ENCODE results near the gene TRIM63. TPM values are rescaled to one million over a fixed set of nuclear protein-coding genes. Genes with fewer than 3 reads are reported as not detected.

TRIM63 gene
- total and polyA plus RNA-seq, 2 of the 8 experiments (the other 6 are each of a cell fraction or from before 2014, with no cell fraction given): not detected

- FAIRE-seq (peak; percentile 52), DNase-seq (ENCODE audit: low read depth in 1 of 2, low spot score in 2 of 2) (no peak)
- ChIA-PET POLR2A (ENCODE audit: partially characterized antibody) (interaction anchor here (1.2 to 1.6 kb wide), 3 partner anchors 13 to 110 kb away, joined by 3 to 4 read pairs (median 3); partner anchors contain the start of gene PAFAH2), CTCF (ENCODE audit: partially characterized antibody) (interaction anchor here (0.6 to 5.8 kb wide), 24 partner anchors 11 to 253 kb away, joined by 3 to 66 read pairs (median 4); partner anchors contain the start of genes EXTL1, MTFR1L and PAFAH2)
- Histone ChIP-seq H3K18ac (ENCODE audit: extremely low read depth, low read length) (0 out of 2 replicates have a peak overlapping the region, but pooled peaks have one; percentile 38), H3K23me2 (ENCODE audit: low read depth, low read length) (no peaks in the 10 kb centered on the region), H3K36me3 (ENCODE audit: control insufficient read depth in 2 of 4, insufficient read depth in 4 of 4, low read length in 3 of 4) (no peaks in the 10 kb centered on the region), H4K5ac (ENCODE audit: insufficient read length, low read depth, low read length) (no peak overlapping the region), H3K9me3 (ENCODE audit: insufficient read depth in 2 of 2, low read depth in 1 of 2, low read length in 1 of 2) (no peaks in the 10 kb centered on the region), H2AFZ (ENCODE audit: low read length) (0 out of 2 replicates have a peak overlapping the region, but pooled peaks have one; percentile 55), H3K27ac (ENCODE audit: low read depth, low read length) (no peak overlapping the region), H3K56ac (replicated peaks; ENCODE audit: insufficient read length, low read depth, low read length) (no peak overlapping the region), H2BK20ac (ENCODE audit: low read length) (no peak overlapping the region), H2BK15ac (ENCODE audit: low read length) (no peak overlapping the region), H3K23ac (ENCODE audit: insufficient read length) (no peak overlapping the region), H3K79me2 (ENCODE audit: control insufficient read depth in 1 of 2, insufficient read depth in 2 of 2, low read length in 2 of 2) (no peaks in the 10 kb centered on the region), H3K4me1 (replicated peaks in 1 of 4; ENCODE audit: control insufficient read depth in 3 of 4, insufficient read depth in 4 of 4, low read length in 3 of 4) (peaks cover 0 to 5% (median 3%) of the 10 kb centered on the region in 4 experiments; a peak in 6 of 7 replicates), H3K27me3 (replicated peaks in 1 of 4; ENCODE audit: control insufficient read depth in 3 of 4, extremely low read depth in 1 of 4, insufficient read depth in 3 of 4, low read length in 3 of 4) (no peaks in the 10 kb centered on the region), H3K4me2 (ENCODE audit: insufficient read depth in 1 of 2, low read depth in 2 of 2, low read length in 2 of 2) (peak overlapping the region in 1 of 2 experiments; percentile 39; a peak in 1 of 4 replicates), H3K4me3 (ENCODE audit: extremely low read depth in 1 of 4, insufficient read depth in 2 of 4, low read depth in 3 of 4, low read length in 4 of 4) (no peak overlapping the region), H4K91ac (replicated peaks; ENCODE audit: insufficient read length, low read length) (peak overlapping the region; percentile 22), H3K4ac (replicated peaks; ENCODE audit: insufficient read length, low read depth, low read length) (no peak overlapping the region), H2AK5ac (ENCODE audit: low read depth, low read length) (no peak overlapping the region), H4K8ac (ENCODE audit: extremely low read depth, insufficient read depth, low read length) (no peak overlapping the region), H2BK12ac (ENCODE audit: low read depth, low read length) (no peak overlapping the region; the same call in 1 of the 2 replicates), H3K9ac (replicated peaks in 1 of 4; ENCODE audit: extremely low read depth in 1 of 4, low read depth in 3 of 4, low read length in 3 of 4) (peak overlapping the region in 1 of 4 experiments; percentile 27; a peak in 1 of 7 replicates), H2BK5ac (ENCODE audit: low read depth, low read length) (peak overlapping the region; percentile 19; the same call in 1 of the 2 replicates), H2BK120ac (replicated peaks; ENCODE audit: low read depth, low read length) (no peak overlapping the region), H3K14ac (ENCODE audit: insufficient read length) (no peak overlapping the region), H4K20me1 (replicated peaks in 1 of 2; ENCODE audit: control insufficient read depth in 1 of 2, insufficient read depth in 2 of 2, low read length in 2 of 2) (no peaks in the 10 kb centered on the region), H3K79me1 (ENCODE audit: low read depth, low read length) (no peaks in the 10 kb centered on the region)
- WGBS, 2 experiments (ENCODE audit: extremely low coverage in 1 of 2, insufficient coverage in 1 of 2, insufficient read length in 1 of 2, insufficient replicate concordance in 2 of 2, low coverage in 1 of 2, low lambda C conversion rate in 2 of 2, missing lambda C conversion rate in 1 of 2): 50% methylated on average over 3 of the region's 3 CpGs; no CpG with 5 or more reads in 1 of the 2 experiments
- TF ChIP-seq CTCF (IDR thresholded peaks at IDR 0.05; ENCODE audit: control extremely low read depth in 1 of 3, insufficient read depth in 1 of 3, low read depth in 1 of 3, low read length in 3 of 3) (no peak), JUN (IDR thresholded peaks at IDR 0.05; ENCODE audit: low read depth, low read length) (no peak), CTBP2 (IDR thresholded peaks at IDR 0.05; ENCODE audit: borderline replicate concordance, insufficient read depth, insufficient read length, low read length) (no peak), EZH2 (IDR thresholded peaks at IDR 0.05; ENCODE audit: low read depth, low read length, severe bottlenecking) (no peak), TAF7 (optimal IDR thresholded peaks at IDR 0.05; ENCODE audit: borderline replicate concordance, low read depth, low read length) (no peak), RAD21 (IDR thresholded peaks at IDR 0.05 in 1 of 2, conservative IDR thresholded peaks at IDR 0.05 in 1 of 2; ENCODE audit: low read depth in 2 of 2, low read length in 2 of 2) (no peak), KDM1A (IDR thresholded peaks at IDR 0.05; ENCODE audit: borderline replicate concordance, low read length) (no peak), BRCA1 (IDR thresholded peaks at IDR 0.05; ENCODE audit: low read depth, low read length) (no peak), CBX8 (IDR thresholded peaks at IDR 0.05; ENCODE audit: borderline replicate concordance, low read depth, low read length) (no peak), CREB1 (IDR thresholded peaks at IDR 0.05) (no peak)
Observed at GRCh38 chr1:26010825-26011224, 56.6 kb downstream of the TRIM63 start.

Data from H1 (cell line).